K562 (cell line): ENCODE results near the gene KRTCAP2. TPM values are rescaled to one million over a fixed set of nuclear protein-coding genes. Genes with fewer than 3 reads are reported as not detected.

Experiments used
- ARHGAP35 ChIP-seq: fragments of 450-650 bp; IDR thresholded peaks from 2 replicates; pipeline ENCODE4 v1.6.1; 2018; ENCODE audit not compliant: partially characterized antibody
- CCNT2 ChIP-seq: IDR thresholded peaks from 2 replicates; pipeline ENCODE4 v1.6.1; 2011; ENCODE audit warnings: borderline replicate concordance, low read depth, mild to moderate bottlenecking, moderate library complexity, mixed read lengths, low read length; ENCODE audit not compliant: insufficient read length; ENCODE audit errors: extremely low read depth
- HDAC1 ChIP-seq, 2 experiments: fragments of 450-650 bp; IDR thresholded peaks; 2 replicates each; pipeline ENCODE4 v1.6.1; 2016 to 2017; ENCODE audit warnings: inconsistent platforms in 1 of 2, mild to moderate bottlenecking in 1 of 2, moderate library complexity in 1 of 2
- MIER1 ChIP-seq: fragments of 450-650 bp; IDR thresholded peaks from 2 replicates; pipeline ENCODE4 v1.6.1; 2016; ENCODE audit warnings: antibody characterized with exemption, mild to moderate bottlenecking, low read depth
- NCOA4 ChIP-seq: fragments of 450-650 bp; IDR thresholded peaks from 2 replicates; pipeline ENCODE4 v1.6.1; 2018; ENCODE audit warnings: mild to moderate bottlenecking; ENCODE audit not compliant: partially characterized antibody
- NONO ChIP-seq, 2 experiments: fragments of 200-400 bp in 1 of 2; fragments of 450-650 bp in 1 of 2; formaldehyde crosslinking in 1 of 2; IDR thresholded peaks; 2 replicates each; pipeline ENCODE4 v1.6.1; 2017; ENCODE audit warnings: low read depth in 2 of 2, mild to moderate bottlenecking in 2 of 2, moderate library complexity in 2 of 2, low read length in 1 of 2
- RBM17 ChIP-seq: fragments of 200-400 bp; formaldehyde crosslinking; IDR thresholded peaks from 2 replicates; pipeline ENCODE4 v1.6.1; 2017; ENCODE audit warnings: low read depth, mild to moderate bottlenecking, low read length, borderline replicate concordance
- SIX5 ChIP-seq, 2 experiments: IDR thresholded peaks; 2 replicates each; pipeline ENCODE4 v1.6.1; 2011; ENCODE audit warnings: low read length in 2 of 2, borderline replicate concordance in 1 of 2, low read depth in 1 of 2, mild to moderate bottlenecking in 1 of 2, moderate library complexity in 1 of 2; ENCODE audit not compliant: insufficient read depth in 1 of 2
- TCF7 ChIP-seq: sonication (generic); IDR thresholded peaks from 2 replicates; pipeline ENCODE4 v1.6.1; 2016; ENCODE audit warnings: antibody characterized with exemption, borderline replicate concordance
- U2AF1 ChIP-seq: fragments of 200-400 bp; formaldehyde crosslinking; optimal IDR thresholded peaks from 2 replicates; pipeline ENCODE3; 2017; ENCODE audit warnings: mild to moderate bottlenecking, low read depth, low read length, moderate library complexity
- ZNF143 ChIP-seq: sonication (generic); formaldehyde crosslinking; IDR thresholded peaks from 2 replicates; pipeline ENCODE4 v1.9.0; 2022; ENCODE audit warnings: mild to moderate bottlenecking, missing genetic modification reagents
- ZNF431 ChIP-seq: sonication (generic); formaldehyde crosslinking; IDR thresholded peaks from 2 replicates; pipeline ENCODE4 v1.8.0; 2022; ENCODE audit warnings: mild to moderate bottlenecking, missing genetic modification reagents
- ZNF507 ChIP-seq: conservative IDR thresholded peaks from 2 replicates; pipeline ENCODE4 v1.6.1; 2017; ENCODE audit warnings: missing genetic modification characterization, missing compliant biosample characterization
- polyA plus RNA-seq, 8 experiments: library from polyadenylated mRNA; depleted of rRNA in 4 of 8; stranded (reverse) in 5 of 8; unstranded in 3 of 8; fragments of >200 nt; fragmentation: Nextera tagmentation in 2 of 8; fragmentation: Illumina TruSeq in 1 of 8; extraction: Ambion mirVana in 2 of 8; extraction: Trizol in 1 of 8; gene quantifications; 2 replicates each; pipeline versions ENCODE4 v1.2.1 to v1.2.3, GENCODE V29; 2011 to 2014; ENCODE audit warnings: inconsistent platforms in 1 of 8, missing spikeins in 1 of 8
- total RNA-seq, 7 experiments: library from RNA; depleted of rRNA in 6 of 7; stranded (reverse); fragments of >200 nt in 6 of 7; fragmentation: Illumina TruSeq in 2 of 7; extraction: Trizol in 2 of 7; gene quantifications; 2 replicates each; pipeline versions ENCODE4 v1.2.1 to v1.2.3, GENCODE V29; 2011 to 2021; ENCODE audit warnings: low replicate concordance in 1 of 7
- TF ChIP-seq, protein P1 (sequence below): fragments of 250-450 bp; sonication (Bioruptor Pico); IDR thresholded peaks from 2 replicates; pipeline ENCODE4 v1.4.0; 2020; ENCODE audit warnings: mild to moderate bottlenecking, moderate library complexity
- TF ChIP-seq, protein P2 (sequence below): fragments of 450-650 bp; IDR thresholded peaks from 2 replicates; pipeline ENCODE4 v1.6.1; 2016; ENCODE audit warnings: missing biosample characterization, missing genetic modification characterization
- TF ChIP-seq, protein P3 (sequence below), 2 experiments: fragments of 250-450 bp in 1 of 2; fragments of 450-650 bp in 1 of 2; sonication (Bioruptor Pico) in 1 of 2; IDR thresholded peaks; 2 replicates each; pipeline versions ENCODE4 v1.6.1 to v1.8.0; 2016 to 2021; ENCODE audit warnings: mild to moderate bottlenecking in 2 of 2, moderate library complexity in 2 of 2, missing compliant biosample characterization in 1 of 2, missing genetic modification characterization in 1 of 2
- TF ChIP-seq, protein P4 (sequence below), 3 experiments: fragments of 200-800 bp in 1 of 3; sonication (Bioruptor generic) in 1 of 3; sonication (generic) in 1 of 3; formaldehyde crosslinking in 1 of 3; IDR thresholded peaks; 2 replicates each; pipeline versions ENCODE4 v1.6.1 to v1.8.0; 2016 to 2022; ENCODE audit warnings: mild to moderate bottlenecking in 2 of 3, missing compliant biosample characterization in 2 of 3, missing genetic modification characterization in 2 of 3, missing genetic modification reagents in 1 of 3
- TF ChIP-seq, protein P5 (sequence below): fragments of 250-450 bp; sonication (Bioruptor Pico); IDR thresholded peaks from 2 replicates; pipeline ENCODE4 v1.8.0; 2021; ENCODE audit warnings: borderline replicate concordance, mild to moderate bottlenecking, moderate library complexity; ENCODE audit not compliant: poor library complexity, severe bottlenecking

The KRTCAP2 gene
- total and polyA plus RNA-seq, 9 of the 15 experiments (the other 6 are each of a cell fraction or from before 2014, with no cell fraction given) = 126 to 436 (median 244) TPM

DNA sequence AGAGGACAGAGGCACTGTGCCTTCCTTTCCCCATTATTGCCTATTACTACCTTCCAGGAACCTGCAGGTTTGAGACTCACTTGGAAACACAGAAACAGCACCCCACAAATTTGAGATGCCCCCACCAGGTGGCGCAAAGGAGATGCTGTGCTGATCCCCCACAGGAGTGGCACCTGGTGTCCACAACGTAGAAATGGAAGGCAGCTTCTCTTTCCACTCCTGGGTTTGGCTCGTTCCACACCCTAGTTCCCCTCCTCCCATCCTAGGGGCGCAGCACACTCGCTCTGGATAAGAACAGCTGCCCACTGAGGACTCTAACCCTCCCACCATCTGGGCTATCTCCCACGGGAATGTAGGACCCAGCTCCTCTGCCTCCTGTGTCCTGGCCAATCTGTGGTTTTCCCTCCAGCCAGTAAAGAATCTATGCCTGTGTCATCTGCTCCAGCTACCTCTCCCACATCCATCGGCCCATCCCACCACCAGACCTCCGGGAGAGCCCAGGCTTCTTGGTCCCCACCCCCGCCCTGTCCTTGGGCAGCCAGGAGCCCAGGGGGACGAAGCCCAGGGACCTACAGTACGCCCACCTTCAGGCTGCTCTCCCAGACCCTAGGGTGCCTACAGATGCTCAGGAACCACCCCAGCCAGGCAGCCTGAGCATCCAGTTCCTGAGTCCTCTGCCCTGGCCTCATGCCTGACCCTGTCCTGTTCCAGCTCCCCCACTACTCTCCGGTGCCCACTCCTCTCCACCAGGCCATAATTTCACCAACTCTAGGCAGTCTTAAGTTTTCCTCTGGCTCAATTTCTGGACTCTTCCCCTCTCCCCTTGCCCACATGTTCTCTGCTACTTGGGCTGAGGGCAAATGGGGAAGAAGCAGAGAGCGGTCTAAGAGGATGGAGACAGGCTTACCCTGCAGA is 34.0 kb upstream of the KRTCAP2 start (continued):
- TF ChIP-seq, protein P1, sequence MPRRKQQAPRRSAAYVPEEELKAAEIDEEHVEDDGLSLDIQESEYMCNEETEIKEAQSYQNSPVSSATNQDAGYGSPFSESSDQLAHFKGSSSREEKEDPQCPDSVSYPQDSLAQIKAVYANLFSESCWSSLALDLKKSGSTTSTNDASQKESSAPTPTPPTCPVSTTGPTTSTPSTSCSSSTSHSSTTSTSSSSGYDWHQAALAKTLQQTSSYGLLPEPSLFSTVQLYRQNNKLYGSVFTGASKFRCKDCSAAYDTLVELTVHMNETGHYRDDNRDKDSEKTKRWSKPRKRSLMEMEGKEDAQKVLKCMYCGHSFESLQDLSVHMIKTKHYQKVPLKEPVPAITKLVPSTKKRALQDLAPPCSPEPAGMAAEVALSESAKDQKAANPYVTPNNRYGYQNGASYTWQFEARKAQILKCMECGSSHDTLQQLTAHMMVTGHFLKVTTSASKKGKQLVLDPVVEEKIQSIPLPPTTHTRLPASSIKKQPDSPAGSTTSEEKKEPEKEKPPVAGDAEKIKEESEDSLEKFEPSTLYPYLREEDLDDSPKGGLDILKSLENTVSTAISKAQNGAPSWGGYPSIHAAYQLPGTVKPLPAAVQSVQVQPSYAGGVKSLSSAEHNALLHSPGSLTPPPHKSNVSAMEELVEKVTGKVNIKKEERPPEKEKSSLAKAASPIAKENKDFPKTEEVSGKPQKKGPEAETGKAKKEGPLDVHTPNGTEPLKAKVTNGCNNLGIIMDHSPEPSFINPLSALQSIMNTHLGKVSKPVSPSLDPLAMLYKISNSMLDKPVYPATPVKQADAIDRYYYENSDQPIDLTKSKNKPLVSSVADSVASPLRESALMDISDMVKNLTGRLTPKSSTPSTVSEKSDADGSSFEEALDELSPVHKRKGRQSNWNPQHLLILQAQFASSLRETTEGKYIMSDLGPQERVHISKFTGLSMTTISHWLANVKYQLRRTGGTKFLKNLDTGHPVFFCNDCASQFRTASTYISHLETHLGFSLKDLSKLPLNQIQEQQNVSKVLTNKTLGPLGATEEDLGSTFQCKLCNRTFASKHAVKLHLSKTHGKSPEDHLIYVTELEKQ (CRISPR knock-in tag) = no peak
- TF ChIP-seq, protein P2, sequence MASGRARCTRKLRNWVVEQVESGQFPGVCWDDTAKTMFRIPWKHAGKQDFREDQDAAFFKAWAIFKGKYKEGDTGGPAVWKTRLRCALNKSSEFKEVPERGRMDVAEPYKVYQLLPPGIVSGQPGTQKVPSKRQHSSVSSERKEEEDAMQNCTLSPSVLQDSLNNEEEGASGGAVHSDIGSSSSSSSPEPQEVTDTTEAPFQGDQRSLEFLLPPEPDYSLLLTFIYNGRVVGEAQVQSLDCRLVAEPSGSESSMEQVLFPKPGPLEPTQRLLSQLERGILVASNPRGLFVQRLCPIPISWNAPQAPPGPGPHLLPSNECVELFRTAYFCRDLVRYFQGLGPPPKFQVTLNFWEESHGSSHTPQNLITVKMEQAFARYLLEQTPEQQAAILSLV (tag) = no peak
- TF ChIP-seq NONO (IDR thresholded peaks at IDR 0.05; ENCODE audit: low read depth in 2 of 2, low read length in 1 of 2) (no peak), ARHGAP35 (no peak), CCNT2 (no peak), HDAC1 (IDR thresholded peaks at IDR 0.05) (no peak), ZNF507 (tag) (no peak), ZNF431 (CRISPR knock-in tag) (no peak), NCOA4 (no peak), TCF7 (no peak), RBM17 (no peak), SIX5 (IDR thresholded peaks at IDR 0.05; ENCODE audit: borderline replicate concordance in 1 of 2, insufficient read depth in 1 of 2, low read depth in 1 of 2, low read length in 2 of 2) (no peak), ZNF143 (CRISPR knock-in tag) (no peak), U2AF1 (no peak), MIER1 (no peak)
- TF ChIP-seq, protein P3, sequence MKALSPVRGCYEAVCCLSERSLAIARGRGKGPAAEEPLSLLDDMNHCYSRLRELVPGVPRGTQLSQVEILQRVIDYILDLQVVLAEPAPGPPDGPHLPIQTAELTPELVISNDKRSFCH (CRISPR knock-in tag; IDR thresholded peaks at IDR 0.05) = no peak
- TF ChIP-seq, protein P3 (tag; IDR thresholded peaks at IDR 0.05) = no peak
- TF ChIP-seq, protein P4, sequence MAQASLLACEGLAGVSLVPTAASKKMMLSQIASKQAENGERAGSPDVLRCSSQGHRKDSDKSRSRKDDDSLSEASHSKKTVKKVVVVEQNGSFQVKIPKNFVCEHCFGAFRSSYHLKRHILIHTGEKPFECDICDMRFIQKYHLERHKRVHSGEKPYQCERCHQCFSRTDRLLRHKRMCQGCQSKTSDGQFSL (CRISPR knock-in tag; IDR thresholded peaks at IDR 0.05) = peak; percentile 88
- TF ChIP-seq, protein P4 (tag; IDR thresholded peaks at IDR 0.05) = peak in 1 of 2 experiments; percentile 41; a peak in 1 of 4 replicates
- TF ChIP-seq, protein P5, sequence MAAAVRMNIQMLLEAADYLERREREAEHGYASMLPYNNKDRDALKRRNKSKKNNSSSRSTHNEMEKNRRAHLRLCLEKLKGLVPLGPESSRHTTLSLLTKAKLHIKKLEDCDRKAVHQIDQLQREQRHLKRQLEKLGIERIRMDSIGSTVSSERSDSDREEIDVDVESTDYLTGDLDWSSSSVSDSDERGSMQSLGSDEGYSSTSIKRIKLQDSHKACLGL (CRISPR knock-in tag) = no peak
